ENCODE results near the gene DLG2.

GRCh38 chr11:83537131-83537610 is 2090.0 kb downstream of the DLG2 start:
- no peak for TF ChIP-seq FOS (IDR thresholded peaks at IDR 0.05; ENCODE audit: borderline replicate concordance, insufficient read depth, low read length)
- no peak for TF ChIP-seq CTCF (IDR thresholded peaks at IDR 0.05; ENCODE audit: extremely low read depth in 1 of 2, insufficient read depth in 1 of 2, low read depth in 1 of 2, low read length in 2 of 2)
- no peak for TF ChIP-seq GATA2 (IDR thresholded peaks at IDR 0.05; ENCODE audit: insufficient read depth, insufficient read length, low read depth, low read length)
- no peak for TF ChIP-seq POLR2A (IDR thresholded peaks at IDR 0.05; ENCODE audit: low read depth, low read length)
- no peak for TF ChIP-seq EZH2 (IDR thresholded peaks at IDR 0.05; ENCODE audit: borderline replicate concordance, low read depth, low read length, severe bottlenecking)
- TF ChIP-seq POLR2AphosphoS5 (IDR thresholded peaks at IDR 0.05; ENCODE audit: insufficient read depth, low read depth, low read length), result no peak
- TF ChIP-seq MAX (IDR thresholded peaks at IDR 0.05; ENCODE audit: insufficient read depth, insufficient read length), result no peak
